Lower lobe of right lung (tissue), 2 donors: ENCODE data around the gene MACF1. TPM values are rescaled to one million over a fixed set of nuclear protein-coding genes. Genes with fewer than 3 reads are reported as not detected.

Experiments
- ATAC-seq, 2 donors: fragments of 200-7000 bp; cut with Tn5 transposase; one replicate each; pipeline ENCODE4 v1.9.1; 2020 to 2022; ENCODE audit warnings: mild to moderate bottlenecking in 2 of 2, moderate library complexity in 2 of 2
- DNase-seq: peaks from one replicate; pipeline ENCODE4 v3.0.0-alpha.2; 2020
- H3K27ac ChIP-seq: fragments of 200-600 bp; one replicate; pipeline ENCODE4 v1.8.0; 2022
- H3K27me3 ChIP-seq: fragments of 200-600 bp; one replicate; pipeline ENCODE4 v1.8.0; 2022; ENCODE audit warnings: low read depth
- H3K36me3 ChIP-seq: fragments of 200-600 bp; one replicate; pipeline ENCODE4 v1.8.0; 2022; ENCODE audit warnings: mild to moderate bottlenecking
- H3K4me1 ChIP-seq: fragments of 200-600 bp; one replicate; pipeline ENCODE4 v1.8.0; 2022
- H3K4me3 ChIP-seq: fragments of 200-600 bp; one replicate; pipeline ENCODE4 v1.8.0; 2022; ENCODE audit warnings: mild to moderate bottlenecking
- H3K9me3 ChIP-seq: fragments of 200-600 bp; one replicate; pipeline ENCODE4 v1.8.0; 2022
- CTCF ChIP-seq: fragments of 200-600 bp; IDR thresholded peaks from one replicate; pipeline ENCODE4 v1.8.0; 2022; ENCODE audit warnings: antibody characterized with exemption, mild to moderate bottlenecking
- intact Hi-C: fragments of 100-400 bp; cut with DNase I; formaldehyde crosslinking; loops from one replicate; pipeline ENCODE4 v1.11.0; 2022
- total RNA-seq: library from RNA; stranded (reverse); fragmentation: NEBNext Ultra II Directional; extraction: Animal tissue kit (Norgen Biotek cat#: 25700); gene quantifications from one replicate; pipeline ENCODE4 v1.2.1, GENCODE V29; 2021
- donor health status: DM: no; HTN: yes; CAD: no; lungs with severe emphysema.

MACF1 gene
- total RNA-seq, 1 donor from 2014 or later: 506 TPM

- intact Hi-C loops: no loop called here
- no peak for DNase-seq
- H3K27ac ChIP-seq: no peak overlapping the region
Measured at GRCh38 chr1:39292401-39292800, 87.9 kb downstream of the MACF1 start.

GRCh38 chr1:39293375-39294070 lies 89.0 kb downstream of the MACF1 start:
- Histone ChIP-seq H3K4me3 (no peak overlapping the region), H3K4me1 (peaks cover 6% of the 10 kb centered on the region), H3K36me3 (peaks cover 97% of the 10 kb centered on the region), H3K27ac (no peak overlapping the region), H3K9me3 (no peaks in the 10 kb centered on the region), H3K27me3 (no peaks in the 10 kb centered on the region)
- ATAC-seq (no peak), DNase-seq (no peak)
- intact Hi-C loops: no loop called here
- no peak for TF ChIP-seq CTCF

More at GRCh38 chr1:39292401-39292800, 87.9 kb downstream of the MACF1 start:
- no peak for TF ChIP-seq CTCF
- Histone ChIP-seq H3K27me3 (no peaks in the 10 kb centered on the region), H3K4me1 (peaks cover 6% of the 10 kb centered on the region), H3K4me3 (no peak overlapping the region), H3K9me3 (no peaks in the 10 kb centered on the region), H3K36me3 (peaks cover 97% of the 10 kb centered on the region)
- no peak for ATAC-seq

GRCh38 chr1:39294531-39294930 lies 90.0 kb downstream of the MACF1 start:
- Histone ChIP-seq H3K9me3 (no peaks in the 10 kb centered on the region), H3K27me3 (no peaks in the 10 kb centered on the region), H3K27ac (no peak overlapping the region), H3K36me3 (peaks cover 97% of the 10 kb centered on the region), H3K4me3 (no peak overlapping the region), H3K4me1 (peaks cover 6% of the 10 kb centered on the region)
- ATAC-seq (no peak), DNase-seq (no peak)
- TF ChIP-seq CTCF: no peak
- intact Hi-C loops: no loop called here

- DNase-seq (no peak), ATAC-seq (no peak)
- Histone ChIP-seq H3K4me1 (peaks cover 6% of the 10 kb centered on the region), H3K36me3 (peaks cover 98% of the 10 kb centered on the region), H3K27ac (no peak overlapping the region), H3K9me3 (no peaks in the 10 kb centered on the region), H3K4me3 (no peak overlapping the region), H3K27me3 (no peaks in the 10 kb centered on the region)
- TF ChIP-seq CTCF: no peak
- intact Hi-C loops: no loop called here
Measured at GRCh38 chr1:39295901-39296300, 91.4 kb downstream of the MACF1 start.

- H3K27me3 ChIP-seq: no peaks in the 10 kb centered on the region
- DNase-seq (no peak), ATAC-seq (no peak)
- no peaks in the 10 kb centered on the region for H3K9me3 ChIP-seq
- no peak overlapping the region for H3K27ac ChIP-seq
- peaks cover 6% of the 10 kb centered on the region for H3K4me1 ChIP-seq
- peaks cover 98% of the 10 kb centered on the region for H3K36me3 ChIP-seq
- TF ChIP-seq CTCF: no peak
- intact Hi-C loops: no loop called here
- H3K4me3 ChIP-seq: no peak overlapping the region
Measured at GRCh38 chr1:39297551-39297950, 93.1 kb downstream of the MACF1 start.
